H1 (cell line): Measurements from ENCODE around the gene AP3S1. TPM values are rescaled to one million over a fixed set of nuclear protein-coding genes. Genes with fewer than 3 reads are reported as not detected.

ENCODE experiments used
- BACH1 ChIP-seq: IDR thresholded peaks from 2 replicates; pipeline ENCODE4 v1.6.1; 2012; ENCODE audit warnings: low read length, improper control_type of control experiment
- BRCA1 ChIP-seq: IDR thresholded peaks from 2 replicates; pipeline ENCODE4 v1.6.1; 2012; ENCODE audit warnings: low read depth, low read length, improper control_type of control experiment
- CBX5 ChIP-seq: fragments of 300-800, 300-1000 bp; sonication (generic); IDR thresholded peaks from 2 replicates; pipeline ENCODE4 v1.7.1; 2016; ENCODE audit warnings: antibody characterized with exemption, low read length, low read depth
- CHD1 ChIP-seq: IDR thresholded peaks from 2 replicates; pipeline ENCODE4 v1.6.1; 2012; ENCODE audit warnings: low read depth, low read length, improper control_type of control experiment
- E2F6 ChIP-seq: IDR thresholded peaks from 2 replicates; pipeline ENCODE4 v1.6.1; 2012; ENCODE audit warnings: inconsistent platforms
- EP300 ChIP-seq, 2 experiments: IDR thresholded peaks; 1 replicate in 1 of 2; 2 replicates in 1 of 2; pipeline ENCODE4 v1.6.1; 2011 to 2012; ENCODE audit warnings: low read depth in 2 of 2, low read length in 2 of 2, mild to moderate bottlenecking in 2 of 2, borderline replicate concordance in 1 of 2, inconsistent platforms in 1 of 2, moderate library complexity in 1 of 2
- GABPA ChIP-seq: IDR thresholded peaks from 2 replicates; pipeline ENCODE4 v1.6.1; 2011; ENCODE audit warnings: mild to moderate bottlenecking, low read length, moderate library complexity, borderline replicate concordance; ENCODE audit not compliant: insufficient read depth
- GTF2F1 ChIP-seq: IDR thresholded peaks from 2 replicates; pipeline ENCODE4 v1.6.1; 2012; ENCODE audit warnings: low read depth, low read length, improper control_type of control experiment, borderline replicate concordance
- HDAC2 ChIP-seq, 2 experiments: fragments of 300-600 bp in 1 of 2; sonication (generic) in 1 of 2; IDR thresholded peaks; 2 replicates each; pipeline ENCODE4 v1.6.1; 2011 to 2012; ENCODE audit warnings: low read depth in 2 of 2, low read length in 2 of 2, mild to moderate bottlenecking in 2 of 2, moderate library complexity in 2 of 2, borderline replicate concordance in 1 of 2, inconsistent platforms in 1 of 2
- JUND ChIP-seq: IDR thresholded peaks from 2 replicates; pipeline ENCODE4 v1.6.1; 2011; ENCODE audit warnings: mild to moderate bottlenecking, improper control_type of control experiment, low read length
- MAX ChIP-seq: IDR thresholded peaks from 2 replicates; pipeline ENCODE4 v1.6.1; 2012; ENCODE audit warnings: inconsistent platforms
- NANOG ChIP-seq: IDR thresholded peaks from 2 replicates; pipeline ENCODE4 v1.6.1; 2011; ENCODE audit warnings: low read length, low read depth, mild to moderate bottlenecking, inconsistent platforms; ENCODE audit not compliant: insufficient read depth, poor library complexity, severe bottlenecking
- POLR2A ChIP-seq, 2 experiments: IDR thresholded peaks; 1 replicate in 1 of 2; 2 replicates in 1 of 2; pipeline ENCODE4 v1.6.1; 2011; ENCODE audit warnings: low read depth in 2 of 2, low read length in 2 of 2, mild to moderate bottlenecking in 2 of 2; ENCODE audit errors: control extremely low read depth in 1 of 2
- RFX5 ChIP-seq: IDR thresholded peaks from 2 replicates; pipeline ENCODE4 v1.6.1; 2011; ENCODE audit warnings: low read depth, low read length, improper control_type of control experiment, borderline replicate concordance
- SAP30 ChIP-seq: fragments of 300-600 bp; sonication (generic); IDR thresholded peaks from 2 replicates; pipeline ENCODE4 v1.7.1; 2012; ENCODE audit warnings: low read length, moderate library complexity, mild to moderate bottlenecking, inconsistent platforms; ENCODE audit not compliant: insufficient read depth, insufficient replicate concordance
- SIN3A ChIP-seq, 2 experiments: IDR thresholded peaks in 1 of 2; conservative IDR thresholded peaks in 1 of 2; 2 replicates each; pipeline ENCODE4 v1.6.1; 2011 to 2012; ENCODE audit warnings: low read length in 2 of 2, improper control_type of control experiment in 1 of 2, low read depth in 1 of 2, mild to moderate bottlenecking in 1 of 2
- SIX5 ChIP-seq: IDR thresholded peaks from 2 replicates; pipeline ENCODE4 v1.6.1; 2011; ENCODE audit warnings: mild to moderate bottlenecking, low read depth, low read length
- SP1 ChIP-seq: IDR thresholded peaks from 2 replicates; pipeline ENCODE4 v1.6.1; 2011; ENCODE audit warnings: low read depth, low read length
- SP2 ChIP-seq: IDR thresholded peaks from 2 replicates; pipeline ENCODE4 v1.6.1; 2012; ENCODE audit warnings: mild to moderate bottlenecking, low read length, inconsistent platforms
- SRF ChIP-seq: IDR thresholded peaks from 2 replicates; pipeline ENCODE4 v1.6.1; 2011; ENCODE audit warnings: mild to moderate bottlenecking, low read depth, low read length, moderate library complexity
- TAF7 ChIP-seq: optimal IDR thresholded peaks from 2 replicates; pipeline ENCODE3; 2011; ENCODE audit warnings: low read depth, mild to moderate bottlenecking, inconsistent platforms, low read length, moderate library complexity, borderline replicate concordance
- TBP ChIP-seq: IDR thresholded peaks from 2 replicates; pipeline ENCODE4 v1.6.1; 2011; ENCODE audit warnings: low read depth, low read length, improper control_type of control experiment
- ZNF274 ChIP-seq: IDR thresholded peaks from 2 replicates; pipeline ENCODE4 v1.7.0; 2012; ENCODE audit warnings: low read length, borderline replicate concordance; ENCODE audit errors: extremely low read depth
- polyA plus RNA-seq, 7 experiments: library from polyadenylated mRNA; depleted of rRNA in 3 of 7; stranded (reverse) in 5 of 7; unstranded in 2 of 7; fragments of >200 nt in 5 of 7; fragments of 200-250 nt in 2 of 7; gene quantifications; 1 replicate in 5 of 7; 2 replicates in 1 of 7; 4 replicates in 1 of 7; pipeline versions ENCODE4 v1.2.1 to v1.2.3, GENCODE V29; 2011 to 2013; ENCODE audit warnings: missing spikeins in 2 of 7, mixed read lengths in 2 of 7
- total RNA-seq: library from RNA; stranded (reverse); fragmentation: NEBNext Ultra II Directional; extraction: Animal tissue kit (Norgen Biotek cat#: 25700); gene quantifications from 2 replicates; pipeline ENCODE4 v1.2.1, GENCODE V29; 2021

Gene AP3S1
- total and polyA plus RNA-seq, 2 of the 8 experiments (the other 6 are each of a cell fraction or from before 2014, with no cell fraction given), result 26.6 to 72.7 TPM

GRCh38 chr5:115841382-115842088 is at the start of gene AP3S1, which contains the start of gene ATG12 (continued):
- TF ChIP-seq CBX5 (no peak), SIN3A (conservative IDR thresholded peaks at IDR 0.05 in 1 of 2, IDR thresholded peaks at IDR 0.05 in 1 of 2; ENCODE audit: low read depth in 1 of 2, low read length in 2 of 2) (peak; percentile 74 to 78; a peak in 2 of 4 replicates), GTF2F1 (no peak), SP2 (no peak), MAX (peak; percentile 90), CHD1 (peak; percentile 46; the same call in 1 of the 2 replicates), SAP30 (peak; percentile 62), TBP (peak; percentile 91), TAF7 (peak; percentile 95), POLR2A (IDR thresholded peaks at IDR 0.05; ENCODE audit: control extremely low read depth in 1 of 2, low read depth in 2 of 2, low read length in 2 of 2) (peak in 1 of 2 experiments; percentile 85; a peak in 2 of 3 replicates), E2F6 (peak; percentile 66), SRF (no peak), JUND (no peak), HDAC2 (IDR thresholded peaks at IDR 0.05; ENCODE audit: borderline replicate concordance in 1 of 2, low read depth in 2 of 2, low read length in 2 of 2) (peak; percentile 20 to 32; a peak in 1 of 4 replicates), SIX5 (no peak), SP1 (peak; percentile 62), BRCA1 (no peak), BACH1 (no peak; the same call in 1 of the 2 replicates), RFX5 (no peak), GABPA (peak; percentile 40; the same call in 1 of the 2 replicates), ZNF274 (no peak), NANOG (no peak), EP300 (IDR thresholded peaks at IDR 0.05; ENCODE audit: borderline replicate concordance in 1 of 2, low read depth in 2 of 2, low read length in 2 of 2) (no peak)
